Naive thymus-derived CD4-positive, alpha-beta T cell (primary cell): ENCODE measurements around the gene SLC4A4. TPM values are rescaled to one million over a fixed set of nuclear protein-coding genes. Genes with fewer than 3 reads are reported as not detected.

Experiments used
- ATAC-seq: fragments of 150-1000 bp; cut with Tn5 transposase; 2 replicates; pipeline ENCODE4 v1.10.0; 2021; ENCODE audit warnings: mild to moderate bottlenecking, moderate library complexity
- CTCF ChIA-PET: fragments of 350-600 bp; sonication (Branson Sonifier 250); formaldehyde crosslinking; loops from one replicate; lab custom pipeline; 2021; ENCODE audit warnings: antibody characterized with exemption; lab: Charles Lee
- POLR2A ChIA-PET: fragments of 350-600 bp; sonication (Branson Sonifier 250); formaldehyde crosslinking; loops from one replicate; lab custom pipeline; 2021; ENCODE audit warnings: antibody characterized with exemption, inconsistent platforms; lab: Charles Lee
- DNase-seq, 9 donors: peaks; one replicate each; pipeline versions ENCODE4 v3.0.0 to v3.0.0-alpha.2; 2020 to 2022; ENCODE audit warnings: mixed read lengths in 1 of 9
- H3K27ac ChIP-seq: one replicate; pipeline ENCODE4 v1.7.0; 2013; ENCODE audit warnings: mild to moderate bottlenecking, low read depth, low read length, moderate library complexity
- H3K27me3 ChIP-seq, 2 donors: one replicate each; pipeline ENCODE4 v1.7.0; 2013; ENCODE audit warnings: low read length in 2 of 2, mild to moderate bottlenecking in 2 of 2, moderate library complexity in 2 of 2; ENCODE audit not compliant: control insufficient read depth in 2 of 2, insufficient read depth in 2 of 2
- H3K36me3 ChIP-seq, 3 experiments: 1 replicate in 2 of 3; 2 replicates in 1 of 3; pipeline ENCODE4 v1.7.0; 2013; ENCODE audit warnings: low read length in 3 of 3, mild to moderate bottlenecking in 3 of 3, moderate library complexity in 1 of 3; ENCODE audit not compliant: insufficient read depth in 3 of 3, control insufficient read depth in 2 of 3
- H3K4me1 ChIP-seq, 2 donors: one replicate each; pipeline ENCODE4 v1.7.0; 2013; ENCODE audit warnings: low read length in 2 of 2, mild to moderate bottlenecking in 2 of 2, moderate library complexity in 1 of 2; ENCODE audit not compliant: control insufficient read depth in 2 of 2, insufficient read depth in 2 of 2
- H3K4me3 ChIP-seq: 2 replicates; pipeline ENCODE4 v1.7.0; 2013; ENCODE audit warnings: mild to moderate bottlenecking, low read length
- H3K9me3 ChIP-seq, 3 experiments: 1 replicate in 2 of 3; 2 replicates in 1 of 3; pipeline ENCODE4 v1.7.0; 2013; ENCODE audit warnings: low read length in 3 of 3; ENCODE audit not compliant: control insufficient read depth in 2 of 3
- H3K27ac Mint-ChIP-seq, 9 donors: one replicate each; pipeline ENCODE4 v1.8.0; 2020 to 2022; ENCODE audit warnings: mixed read lengths in 9 of 9, mild to moderate bottlenecking in 8 of 9, moderate library complexity in 5 of 9, inconsistent platforms in 2 of 9
- H3K27me3 Mint-ChIP-seq, 5 donors: one replicate each; pipeline ENCODE4 v1.8.0; 2021 to 2022; ENCODE audit warnings: mixed read lengths in 5 of 5, mild to moderate bottlenecking in 1 of 5
- H3K36me3 Mint-ChIP-seq, 5 donors: one replicate each; pipeline ENCODE4 v1.8.0; 2020 to 2022; ENCODE audit warnings: mixed read lengths in 5 of 5, mild to moderate bottlenecking in 3 of 5, inconsistent platforms in 1 of 5
- H3K4me1 Mint-ChIP-seq, 7 donors: one replicate each; pipeline ENCODE4 v1.8.0; 2020 to 2022; ENCODE audit warnings: mixed read lengths in 7 of 7, mild to moderate bottlenecking in 3 of 7, inconsistent platforms in 1 of 7
- H3K4me3 Mint-ChIP-seq, 10 donors: one replicate each; pipeline ENCODE4 v1.8.0; 2020 to 2022; ENCODE audit warnings: mild to moderate bottlenecking in 10 of 10, mixed read lengths in 10 of 10, moderate library complexity in 6 of 10, inconsistent platforms in 2 of 10
- H3K9me3 Mint-ChIP-seq, 11 donors: one replicate each; pipeline ENCODE4 v1.8.0; 2020 to 2022; ENCODE audit warnings: mixed read lengths in 11 of 11, mild to moderate bottlenecking in 4 of 11, inconsistent platforms in 1 of 11, moderate library complexity in 1 of 11
- intact Hi-C, 2 donors: fragments of 100-400 bp; cut with micrococcal nuclease; formaldehyde crosslinking; loops; one replicate each; pipeline ENCODE4 v1.15.1; 2023
- polyA plus RNA-seq, 2 donors: library from polyadenylated mRNA; unstranded; fragments of 300-500 nt; fragmentation: Illumina TruSeq; gene quantifications; one replicate each; pipeline ENCODE4 v1.2.3, GENCODE V29; 2021
- total RNA-seq, 6 experiments: library from RNA in 5 of 6; stranded (reverse) in 5 of 6; gene quantifications; 1 replicate in 5 of 6; 2 replicates in 1 of 6; pipeline ENCODE4 v1.2.3 and lab custom pipeline; 2021 to 2026

The SLC4A4 gene
- total and polyA plus RNA-seq, 7 experiments from 2014 or later, result 0.36 to 2.7 (median 1.2) TPM; not detected in 4

DNA sequence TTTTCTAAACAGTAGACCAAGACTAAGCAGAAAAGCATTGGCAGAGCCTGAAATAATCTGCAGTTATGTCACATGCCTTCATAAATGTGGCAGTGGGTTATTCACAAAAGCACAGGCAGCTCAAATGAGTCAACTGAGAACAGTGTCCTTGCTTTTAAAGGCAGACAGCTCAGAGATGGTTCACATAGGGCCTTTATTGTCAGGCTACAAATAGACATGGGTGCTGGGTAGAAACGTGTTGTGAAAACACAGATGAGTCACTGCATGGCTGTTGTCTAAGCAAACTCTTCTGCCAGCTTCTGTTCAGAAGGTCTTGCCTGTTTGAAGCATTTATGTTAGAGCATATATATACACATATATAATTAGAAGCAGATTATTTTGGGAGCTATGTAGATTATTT is 118.0 kb downstream of the SLC4A4 start:
- Histone ChIP-seq H3K27ac (no peak overlapping the region), H3K36me3 (no peaks in the 10 kb centered on the region), H3K4me3 (no peak overlapping the region), H3K9me3 (no peaks in the 10 kb centered on the region), H3K4me1 (no peaks in the 10 kb centered on the region), H3K27me3 (no peaks in the 10 kb centered on the region)
- intact Hi-C loops, result no loop called here
- ChIA-PET CTCF (no interaction called here), POLR2A (no interaction called here)
- Mint-ChIP-seq H3K27me3 (peaks cover 0 to 11% (median 4%) of the 10 kb centered on the region in 5 donors), H3K36me3 (no peaks in the 10 kb centered on the region), H3K4me1 (no peaks in the 10 kb centered on the region), H3K27ac (no peak overlapping the region), H3K9me3 (no peaks in the 10 kb centered on the region), H3K4me3 (no peak overlapping the region)
- no peak for DNase-seq
- no peak for ATAC-seq

DNA sequence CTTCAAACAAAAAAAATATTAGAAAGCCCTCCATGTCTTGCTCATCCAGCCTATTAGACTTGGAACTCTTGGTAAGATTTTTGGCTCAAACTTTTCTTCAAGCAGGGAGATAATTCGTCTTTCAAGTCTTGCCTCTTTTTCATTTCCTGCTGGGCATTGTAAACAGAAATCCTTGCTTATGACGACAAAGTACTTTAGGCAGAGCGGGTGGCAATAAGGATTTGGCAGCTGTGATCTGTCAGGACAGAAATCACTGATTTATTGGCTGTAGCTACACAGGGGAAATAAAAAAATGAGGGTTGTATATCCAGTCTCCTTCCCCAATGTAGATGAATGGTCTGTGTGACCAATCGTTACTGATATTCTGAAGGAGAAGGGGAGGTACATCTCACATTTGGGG is 121.6 kb downstream of the SLC4A4 start:
- Mint-ChIP-seq H3K27ac (no peak overlapping the region), H3K9me3 (no peaks in the 10 kb centered on the region), H3K4me3 (no peak overlapping the region), H3K27me3 (peaks cover 0 to 13% (median 0%) of the 10 kb centered on the region in 5 donors), H3K4me1 (no peaks in the 10 kb centered on the region), H3K36me3 (no peaks in the 10 kb centered on the region)
- intact Hi-C loops, result no loop called here
- Histone ChIP-seq H3K27ac (no peak overlapping the region), H3K36me3 (no peaks in the 10 kb centered on the region), H3K4me1 (no peaks in the 10 kb centered on the region), H3K4me3 (no peak overlapping the region), H3K9me3 (no peaks in the 10 kb centered on the region), H3K27me3 (no peaks in the 10 kb centered on the region)
- DNase-seq, result no peak
- CTCF ChIA-PET, result no interaction called here
- ATAC-seq, result no peak
- POLR2A ChIA-PET, result no interaction called here

DNA sequence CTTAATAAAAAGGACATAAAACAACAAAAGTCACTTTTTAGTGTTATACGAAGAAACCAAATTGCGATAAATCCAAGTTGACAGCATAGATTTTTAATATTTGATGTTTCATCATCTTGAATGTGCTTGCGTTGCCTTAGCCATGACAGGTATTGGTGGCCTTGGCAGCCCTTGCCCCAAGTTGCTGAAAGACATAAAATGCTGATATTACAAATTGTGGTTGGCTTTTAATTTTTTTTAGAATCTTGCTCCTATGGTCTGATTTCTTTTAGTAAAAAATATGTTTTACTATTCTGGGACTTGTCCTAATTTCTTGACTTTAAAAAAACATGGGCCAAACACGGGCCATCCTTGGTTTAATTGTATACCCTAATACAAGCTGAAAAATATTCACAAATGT is 122.6 kb downstream of the SLC4A4 start:
- no peaks in the 10 kb centered on the region for H3K4me1 Mint-ChIP-seq
- DNase-seq (no peak), ATAC-seq (no peak)
- Histone ChIP-seq H3K4me3 (no peak overlapping the region), H3K27ac (no peak overlapping the region), H3K4me1 (no peaks in the 10 kb centered on the region), H3K36me3 (no peaks in the 10 kb centered on the region), H3K27me3 (no peaks in the 10 kb centered on the region), H3K9me3 (no peaks in the 10 kb centered on the region)
- no peaks in the 10 kb centered on the region for H3K9me3 Mint-ChIP-seq
- ChIA-PET CTCF (no interaction called here), POLR2A (no interaction called here)
- peaks cover 0 to 14% (median 0%) of the 10 kb centered on the region in 5 donors for H3K27me3 Mint-ChIP-seq
- intact Hi-C loops, result no loop called here
- no peak overlapping the region for H3K4me3 Mint-ChIP-seq
- no peak overlapping the region for H3K27ac Mint-ChIP-seq
- H3K36me3 Mint-ChIP-seq, result no peaks in the 10 kb centered on the region

DNA sequence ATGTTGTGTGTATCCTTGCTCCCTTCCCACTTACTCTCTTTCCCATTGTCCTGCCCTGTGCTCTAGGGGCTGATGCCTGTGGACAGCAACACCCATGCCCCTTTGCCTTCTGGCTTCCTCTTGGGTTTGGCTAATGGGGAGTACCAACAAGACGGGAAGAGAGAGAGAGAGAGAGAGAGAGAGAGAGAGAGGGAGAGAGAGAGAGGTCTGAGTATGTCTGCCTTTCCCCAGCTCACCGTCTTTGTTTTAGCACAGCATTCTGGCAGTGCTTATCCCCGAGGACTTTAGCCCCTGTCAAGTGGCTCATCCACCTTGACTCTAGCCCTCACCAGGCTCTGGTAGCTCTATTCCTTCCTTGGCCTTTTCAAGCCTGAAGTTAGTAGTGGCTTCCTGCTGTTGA is 128.0 kb downstream of the SLC4A4 start:
- ChIA-PET POLR2A (no interaction called here), CTCF (no interaction called here)
- Histone ChIP-seq H3K9me3 (no peaks in the 10 kb centered on the region), H3K4me1 (no peaks in the 10 kb centered on the region), H3K27me3 (no peaks in the 10 kb centered on the region), H3K27ac (no peak overlapping the region), H3K36me3 (no peaks in the 10 kb centered on the region), H3K4me3 (no peak overlapping the region)
- intact Hi-C loops, result no loop called here
- Mint-ChIP-seq H3K4me1 (no peaks in the 10 kb centered on the region), H3K36me3 (no peaks in the 10 kb centered on the region), H3K9me3 (peaks cover 0 to 1% (median 0%) of the 10 kb centered on the region in 11 donors), H3K27ac (no peak overlapping the region), H3K27me3 (peaks cover 0 to 18% (median 0%) of the 10 kb centered on the region in 5 donors), H3K4me3 (no peak overlapping the region)
- no peak for ATAC-seq
- no peak for DNase-seq

DNA sequence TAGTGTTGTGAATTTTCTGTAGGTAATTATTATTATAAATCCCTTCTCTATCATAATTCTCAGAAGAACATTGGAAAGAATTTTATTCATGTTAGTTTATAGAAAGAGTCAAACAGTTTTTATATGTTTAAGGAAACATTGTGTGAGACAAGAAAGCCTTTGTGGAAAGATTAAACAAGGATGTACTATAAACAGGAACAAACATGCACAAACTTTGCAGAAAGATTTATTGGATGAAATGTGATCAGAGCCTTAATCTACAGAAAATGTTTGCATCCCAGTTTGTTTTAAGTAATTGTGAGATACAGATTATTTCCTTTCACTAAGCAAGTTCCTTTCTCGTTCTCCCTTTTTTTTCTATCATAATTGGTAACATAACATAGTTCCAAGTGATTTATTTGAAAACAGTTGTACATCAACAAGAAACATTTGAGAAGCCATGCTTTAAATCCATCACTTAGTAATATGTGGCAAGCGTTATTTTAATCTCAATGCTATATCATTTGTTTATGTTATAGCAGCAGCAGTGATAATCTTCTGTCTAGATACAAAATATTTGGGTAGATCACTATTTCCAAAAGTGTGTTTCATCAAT is 129.4 kb downstream of the SLC4A4 start:
- Histone ChIP-seq H3K27ac (no peak overlapping the region), H3K27me3 (no peaks in the 10 kb centered on the region), H3K36me3 (no peaks in the 10 kb centered on the region), H3K4me1 (no peaks in the 10 kb centered on the region), H3K4me3 (no peak overlapping the region), H3K9me3 (no peaks in the 10 kb centered on the region)
- Mint-ChIP-seq H3K9me3 (peaks cover 0 to 1% (median 0%) of the 10 kb centered on the region in 11 donors), H3K27me3 (peaks cover 0 to 15% (median 0%) of the 10 kb centered on the region in 5 donors), H3K4me1 (no peaks in the 10 kb centered on the region), H3K4me3 (no peak overlapping the region), H3K36me3 (no peaks in the 10 kb centered on the region), H3K27ac (no peak overlapping the region)
- DNase-seq, result no peak
- intact Hi-C loops, result no loop called here
- ATAC-seq, result no peak
- ChIA-PET POLR2A (no interaction called here), CTCF (no interaction called here)

DNA sequence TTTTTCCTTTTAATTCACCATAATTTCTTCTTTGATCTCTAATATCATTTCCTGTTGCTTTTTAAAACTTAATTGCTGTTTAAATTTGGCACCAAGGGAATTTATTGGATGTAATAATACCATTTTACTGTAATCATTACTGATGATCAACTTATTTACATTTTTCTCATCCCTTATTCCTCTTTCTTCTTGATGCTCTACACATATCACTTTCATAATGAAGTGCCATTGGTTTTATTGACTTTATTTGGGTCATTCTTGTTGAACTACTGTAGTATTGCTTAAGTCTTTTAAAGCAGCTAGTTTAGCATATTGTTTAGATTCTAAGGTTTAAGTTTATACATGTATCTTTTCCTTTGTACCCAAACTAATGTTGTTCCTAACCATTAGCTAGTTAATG is 130.7 kb downstream of the SLC4A4 start:
- Mint-ChIP-seq H3K9me3 (peaks cover 0 to 1% (median 0%) of the 10 kb centered on the region in 11 donors), H3K36me3 (no peaks in the 10 kb centered on the region), H3K4me1 (no peaks in the 10 kb centered on the region), H3K27me3 (peaks cover 0 to 15% (median 0%) of the 10 kb centered on the region in 5 donors), H3K4me3 (no peak overlapping the region), H3K27ac (no peak overlapping the region)
- no peaks in the 10 kb centered on the region for H3K36me3 ChIP-seq
- intact Hi-C loops, result no loop called here
- DNase-seq (no peak), ATAC-seq (no peak)
- CTCF ChIA-PET, result no interaction called here
- H3K9me3 ChIP-seq, result no peaks in the 10 kb centered on the region
- H3K27ac ChIP-seq, result no peak overlapping the region
- H3K4me1 ChIP-seq, result no peaks in the 10 kb centered on the region
- H3K27me3 ChIP-seq, result no peaks in the 10 kb centered on the region
- no peak overlapping the region for H3K4me3 ChIP-seq
- POLR2A ChIA-PET, result no interaction called here

DNA sequence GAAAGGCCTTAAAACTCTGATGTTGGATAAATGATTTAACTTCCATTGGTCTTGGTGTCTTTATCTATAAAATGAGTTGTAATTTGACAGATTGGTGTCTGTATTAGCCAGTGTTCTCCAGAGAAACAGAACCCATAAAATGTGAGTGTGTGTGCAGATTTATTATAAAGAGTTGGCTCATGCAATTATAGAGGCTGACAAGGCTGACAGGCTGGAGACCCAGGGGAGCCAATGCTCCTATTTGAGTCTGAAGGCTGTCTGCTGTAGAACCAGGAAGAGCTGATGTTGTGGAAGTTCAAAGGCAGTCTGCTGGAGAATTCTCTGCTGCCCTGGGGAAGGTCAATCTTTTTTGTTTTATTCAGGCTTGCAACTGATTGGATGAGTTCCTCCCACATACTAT is 131.7 kb downstream of the SLC4A4 start:
- ATAC-seq (no peak), DNase-seq (no peak)
- Histone ChIP-seq H3K36me3 (no peaks in the 10 kb centered on the region), H3K9me3 (no peaks in the 10 kb centered on the region), H3K4me1 (no peaks in the 10 kb centered on the region), H3K27ac (no peak overlapping the region), H3K27me3 (no peaks in the 10 kb centered on the region), H3K4me3 (no peak overlapping the region)
- Mint-ChIP-seq H3K36me3 (no peaks in the 10 kb centered on the region), H3K27ac (no peak overlapping the region), H3K4me1 (no peaks in the 10 kb centered on the region), H3K9me3 (peaks cover 0 to 1% (median 0%) of the 10 kb centered on the region in 11 donors), H3K4me3 (no peak overlapping the region), H3K27me3 (peaks cover 0 to 15% (median 0%) of the 10 kb centered on the region in 5 donors)
- CTCF ChIA-PET, result no interaction called here
- POLR2A ChIA-PET, result no interaction called here
- intact Hi-C loops, result no loop called here
